Suprapubic skin (tissue), 4 donors: ENCODE results near the gene AK4. TPM values are rescaled to one million over a fixed set of nuclear protein-coding genes. Genes with fewer than 3 reads are reported as not detected.
"Not testable (repeated sequence)": the region's sequence is repeated elsewhere in the genome, so short reads cannot be mapped to it uniquely, and the experiment has no call there.

Experiments
- DNase-seq, 2 donors: peaks; one replicate each; pipeline ENCODE4 v3.0.0-alpha.2; 2019; ENCODE audit warnings: low spot score in 2 of 2
- H3K27ac ChIP-seq: fragments of 200-600 bp; sonication (generic); one replicate; pipeline ENCODE4 v1.5.1; 2019
- H3K27me3 ChIP-seq: fragments of 200-600 bp; sonication (generic); one replicate; pipeline ENCODE4 v1.5.1; 2019
- H3K36me3 ChIP-seq: fragments of 200-600 bp; sonication (generic); one replicate; pipeline ENCODE4 v1.5.1; 2019
- H3K4me1 ChIP-seq: fragments of 200-600 bp; sonication (generic); one replicate; pipeline ENCODE4 v1.5.1; 2019
- H3K4me3 ChIP-seq: fragments of 200-600 bp; sonication (generic); one replicate; pipeline ENCODE4 v1.5.1; 2019; ENCODE audit warnings: mild to moderate bottlenecking
- H3K9me3 ChIP-seq: fragments of 200-600 bp; sonication (generic); one replicate; pipeline ENCODE4 v1.5.1; 2019
- CTCF ChIP-seq, 2 donors: fragments of 200-600 bp in 1 of 2; fragments of 450-650 bp in 1 of 2; sonication (generic) in 1 of 2; IDR thresholded peaks; one replicate each; pipeline ENCODE4 v1.5.1; 2016 to 2019; ENCODE audit warnings: antibody characterized with exemption in 2 of 2, mild to moderate bottlenecking in 1 of 2, moderate library complexity in 1 of 2
- EP300 ChIP-seq: sonication (generic); formaldehyde crosslinking; IDR thresholded peaks from one replicate; pipeline ENCODE4 v1.6.1; 2017; ENCODE audit warnings: antibody characterized with exemption
- POLR2A ChIP-seq, 2 donors: fragments of 450-650 bp; IDR thresholded peaks; one replicate each; pipeline ENCODE4 v1.6.1; 2017; ENCODE audit warnings: antibody characterized with exemption in 2 of 2, mild to moderate bottlenecking in 2 of 2, moderate library complexity in 2 of 2
- POLR2AphosphoS5 ChIP-seq, 3 donors: sonication (generic); formaldehyde crosslinking; IDR thresholded peaks; one replicate each; pipeline ENCODE4 v1.6.1; 2017; ENCODE audit warnings: antibody characterized with exemption in 3 of 3
- WGBS: methylation state at CpG from one replicate; pipeline ENCODE4 v1.1.5; 2018; 5-methylcytosine and 5-hydroxymethylcytosine counted together
- total RNA-seq, 4 donors: library from RNA; depleted of rRNA; stranded (reverse); fragments of >200 nt; gene quantifications; one replicate each; pipeline ENCODE4 v1.1.0, GENCODE V29; 2016

AK4 gene
- total RNA-seq = 10 to 100 TPM; 35.7 to 62.5 (median 54.8) TPM

- not testable (repeated sequence) for DNase-seq, H3K27me3 ChIP-seq, H3K36me3 ChIP-seq, H3K9me3 ChIP-seq
- H3K4me3 ChIP-seq = peak within 1 kb of the TSS; percentile 92
- H3K4me1 ChIP-seq = peaks cover 28% of the 10 kb centered on the region
- WGBS = 0% methylated on average over 2 of the region's 33 CpGs
- H3K27ac ChIP-seq = peak within 1 kb of the TSS; percentile 85
These were observed at the start of gene AK4 for GRCh38 chr1:65148178-65148547. AK4 (plus strand) TSS chr1:65148203; CDS start chr1:65148408, 205 bp downstream.

GRCh38 chr1:65103807-65104206 is 44.2 kb upstream of the AK4 start:
- no peak overlapping the region for H3K4me3 ChIP-seq
- H3K27me3 ChIP-seq = no peaks in the 10 kb centered on the region
- no peaks in the 10 kb centered on the region for H3K9me3 ChIP-seq
- 92% methylated on average over 3 of the region's 3 CpGs for WGBS
- TF ChIP-seq POLR2AphosphoS5 (IDR thresholded peaks at IDR 0.05) (no peak), EP300 (no peak), CTCF (IDR thresholded peaks at IDR 0.05) (no peak), POLR2A (IDR thresholded peaks at IDR 0.05) (no peak)
- no peak for DNase-seq
- no peaks in the 10 kb centered on the region for H3K36me3 ChIP-seq
- no peaks in the 10 kb centered on the region for H3K4me1 ChIP-seq
- no peak overlapping the region for H3K27ac ChIP-seq

DNA sequence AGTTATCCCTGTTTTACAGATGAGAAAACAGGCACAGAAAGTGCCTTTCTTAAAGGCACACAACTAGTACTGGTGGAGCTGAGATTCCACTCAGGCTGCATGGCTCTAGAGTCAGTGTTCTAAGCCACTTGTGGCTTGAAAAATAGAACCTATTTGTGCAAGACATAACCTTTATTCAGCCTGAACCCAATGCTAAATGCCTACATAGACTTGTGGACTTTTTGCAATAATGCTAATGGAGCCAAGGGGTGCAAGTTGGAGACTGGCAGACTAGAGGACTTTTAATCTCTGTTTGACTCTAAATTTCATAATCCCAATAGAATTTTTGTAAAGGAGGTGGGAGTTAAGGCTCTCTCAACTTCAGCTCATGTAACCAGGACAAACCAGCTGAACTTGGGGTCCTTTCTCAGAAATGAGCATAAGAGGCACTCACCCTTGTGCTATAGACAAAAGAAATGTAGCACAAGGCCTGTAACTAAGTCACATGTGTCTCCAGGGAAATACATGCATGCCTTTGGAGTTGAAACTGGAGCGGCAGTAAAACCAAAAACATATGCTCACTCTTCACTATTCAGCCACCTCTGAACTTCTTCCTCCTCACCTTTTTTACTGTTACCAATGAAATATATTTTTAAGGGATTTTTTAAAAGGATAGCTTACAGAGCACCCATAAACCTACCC is 43.0 kb upstream of the AK4 start:
- no peak overlapping the region for H3K4me3 ChIP-seq
- no peaks in the 10 kb centered on the region for H3K36me3 ChIP-seq
- DNase-seq = no peak
- TF ChIP-seq CTCF (IDR thresholded peaks at IDR 0.05) (no peak), EP300 (no peak), POLR2A (IDR thresholded peaks at IDR 0.05) (no peak), POLR2AphosphoS5 (IDR thresholded peaks at IDR 0.05) (no peak)
- WGBS = 82% methylated on average over 1 of the region's 1 CpG
- H3K27ac ChIP-seq = no peak overlapping the region
- H3K4me1 ChIP-seq = no peaks in the 10 kb centered on the region
- no peaks in the 10 kb centered on the region for H3K9me3 ChIP-seq
- no peaks in the 10 kb centered on the region for H3K27me3 ChIP-seq

DNA sequence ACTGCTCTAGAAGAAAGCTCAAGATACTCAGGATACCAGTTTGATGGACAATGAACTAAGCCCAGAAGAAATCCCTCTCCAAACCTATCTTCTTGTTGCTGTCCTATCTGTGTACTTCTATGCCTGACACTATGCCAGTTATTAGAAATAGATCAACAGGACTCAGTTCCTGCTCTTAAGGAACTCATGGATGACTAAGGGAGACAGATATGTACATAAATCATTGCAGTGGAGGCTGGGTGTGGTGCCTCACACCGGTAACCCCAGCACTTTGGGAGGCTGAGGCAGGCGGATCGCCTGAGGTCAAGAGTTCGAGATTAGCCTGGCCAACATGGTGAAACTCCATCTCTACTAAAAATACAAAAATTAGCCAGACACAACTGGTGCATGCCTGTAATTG is 42.4 kb upstream of the AK4 start:
- no peaks in the 10 kb centered on the region for H3K27me3 ChIP-seq
- H3K4me1 ChIP-seq = no peaks in the 10 kb centered on the region
- TF ChIP-seq POLR2A (IDR thresholded peaks at IDR 0.05) = no peak
- TF ChIP-seq EP300 = no peak
- TF ChIP-seq POLR2AphosphoS5 (IDR thresholded peaks at IDR 0.05) = no peak
- no peak for TF ChIP-seq CTCF (IDR thresholded peaks at IDR 0.05)
- DNase-seq = no peak
- H3K9me3 ChIP-seq = no peaks in the 10 kb centered on the region
- H3K36me3 ChIP-seq = no peaks in the 10 kb centered on the region
- WGBS = 30% methylated on average over 2 of the region's 4 CpGs
- H3K4me3 ChIP-seq = no peak overlapping the region
- no peak overlapping the region for H3K27ac ChIP-seq

DNA sequence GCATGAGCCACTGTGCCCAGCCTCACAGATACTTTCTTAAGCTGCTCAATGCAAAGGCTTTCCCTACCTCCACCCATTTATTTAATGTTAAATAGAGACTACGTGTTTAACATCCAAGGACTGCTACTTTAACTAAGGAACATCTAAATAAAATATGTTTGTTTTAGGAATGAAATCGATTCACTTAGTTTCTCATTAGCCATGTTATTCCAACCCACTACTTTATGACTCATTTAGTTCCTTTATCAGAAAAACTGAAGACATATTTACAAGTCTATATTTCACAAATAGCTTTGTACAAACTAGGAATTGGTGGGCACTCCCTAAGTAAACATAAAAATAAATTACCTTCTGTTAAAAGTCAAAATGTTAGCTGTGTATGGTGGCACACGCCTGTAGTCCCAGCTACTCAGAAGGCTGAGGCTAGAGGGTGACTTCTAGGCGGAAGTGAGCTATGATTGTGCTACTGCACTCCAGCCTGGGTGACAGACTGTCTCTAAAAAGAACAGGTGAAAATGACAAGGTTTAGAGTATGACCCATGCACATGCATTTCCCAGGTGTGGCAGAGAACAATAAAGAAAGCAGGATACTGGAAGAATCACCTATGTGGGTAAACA is 39.9 kb upstream of the AK4 start:
- H3K4me3 ChIP-seq = no peak overlapping the region
- WGBS = 85% methylated on average over 4 of the region's 4 CpGs
- no peaks in the 10 kb centered on the region for H3K27me3 ChIP-seq
- no peaks in the 10 kb centered on the region for H3K4me1 ChIP-seq
- H3K9me3 ChIP-seq = no peaks in the 10 kb centered on the region
- no peak overlapping the region for H3K27ac ChIP-seq
- TF ChIP-seq POLR2A (IDR thresholded peaks at IDR 0.05) (no peak), EP300 (no peak)
- DNase-seq = no peak
- no peaks in the 10 kb centered on the region for H3K36me3 ChIP-seq

- Histone ChIP-seq H3K4me3 (no peak overlapping the region), H3K27ac (no peak overlapping the region), H3K36me3 (no peaks in the 10 kb centered on the region), H3K9me3 (no peaks in the 10 kb centered on the region), H3K27me3 (no peaks in the 10 kb centered on the region), H3K4me1 (peaks cover under 1% of the 10 kb centered on the region)
- TF ChIP-seq CTCF (IDR thresholded peaks at IDR 0.05) (no peak), POLR2A (IDR thresholded peaks at IDR 0.05) (no peak), EP300 (no peak), POLR2AphosphoS5 (IDR thresholded peaks at IDR 0.05) (no peak)
- DNase-seq = no peak
- 59% methylated on average over 4 of the region's 4 CpGs for WGBS
These were observed 38.5 kb upstream of the AK4 start for GRCh38 chr1:65109487-65109886.
